HG03139 (cell line): Measurements from ENCODE around the gene APCDD1L.
"Not testable (repeated sequence)": the region's sequence is repeated elsewhere in the genome, so short reads cannot be mapped to it uniquely, and the experiment has no call there.

ENCODE experiments used
- ATAC-seq: cut with Tn5 transposase; IDR thresholded peaks from one replicate; pipeline ENCODE4 v1.9.1; 2021; ENCODE audit not compliant: unreplicated experiment

APCDD1L gene

GRCh38 chr20:58518387-58518786 lies 3.2 kb upstream of the APCDD1L start:
- ATAC-seq = no peak

DNA sequence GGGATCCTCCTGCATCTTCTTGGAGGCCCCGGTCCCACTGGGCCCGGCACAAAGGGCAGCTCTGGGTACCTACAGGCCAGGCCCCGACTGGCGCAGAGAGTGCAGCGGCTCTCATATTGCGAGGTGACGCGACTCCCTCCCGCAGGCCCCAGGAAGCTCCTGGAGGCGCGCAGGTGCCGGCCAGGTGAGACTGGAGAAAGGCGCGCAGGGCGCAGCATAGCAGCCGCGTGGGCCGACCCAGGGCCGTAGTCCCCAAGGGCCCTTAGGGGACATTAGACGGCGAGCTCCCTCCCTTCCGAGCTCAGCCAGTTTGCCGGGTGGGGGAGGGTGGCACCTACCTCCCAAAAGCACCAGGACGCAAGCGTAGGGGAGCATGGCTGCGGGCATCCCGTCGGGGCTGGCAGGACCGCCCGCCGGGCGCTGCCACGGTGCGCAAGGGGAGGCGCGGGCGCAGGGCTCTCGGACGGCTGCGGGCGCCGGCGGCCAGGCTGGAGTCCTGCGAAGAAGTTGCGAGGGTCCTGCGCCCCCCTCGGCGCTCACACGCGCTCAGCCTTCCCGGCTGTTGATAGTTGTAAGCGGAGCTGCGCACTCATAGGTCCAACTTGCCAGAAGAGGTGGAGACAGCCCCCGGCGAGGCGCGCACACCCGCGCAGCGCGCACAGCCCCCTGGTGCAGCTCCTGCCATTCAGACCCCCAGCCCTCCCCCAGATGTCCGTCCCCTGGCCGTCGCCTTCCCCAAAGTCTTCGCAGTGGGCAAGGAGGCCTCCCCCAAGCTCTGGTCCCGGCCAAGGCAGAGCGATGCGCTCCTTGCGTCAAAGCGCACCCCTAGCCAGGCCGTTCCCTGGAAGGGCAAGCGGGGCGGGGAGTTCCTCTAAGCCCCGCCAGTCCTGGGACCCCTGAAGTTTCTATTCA lies 622 bp downstream of the APCDD1L start:
- ATAC-seq = no peak

DNA sequence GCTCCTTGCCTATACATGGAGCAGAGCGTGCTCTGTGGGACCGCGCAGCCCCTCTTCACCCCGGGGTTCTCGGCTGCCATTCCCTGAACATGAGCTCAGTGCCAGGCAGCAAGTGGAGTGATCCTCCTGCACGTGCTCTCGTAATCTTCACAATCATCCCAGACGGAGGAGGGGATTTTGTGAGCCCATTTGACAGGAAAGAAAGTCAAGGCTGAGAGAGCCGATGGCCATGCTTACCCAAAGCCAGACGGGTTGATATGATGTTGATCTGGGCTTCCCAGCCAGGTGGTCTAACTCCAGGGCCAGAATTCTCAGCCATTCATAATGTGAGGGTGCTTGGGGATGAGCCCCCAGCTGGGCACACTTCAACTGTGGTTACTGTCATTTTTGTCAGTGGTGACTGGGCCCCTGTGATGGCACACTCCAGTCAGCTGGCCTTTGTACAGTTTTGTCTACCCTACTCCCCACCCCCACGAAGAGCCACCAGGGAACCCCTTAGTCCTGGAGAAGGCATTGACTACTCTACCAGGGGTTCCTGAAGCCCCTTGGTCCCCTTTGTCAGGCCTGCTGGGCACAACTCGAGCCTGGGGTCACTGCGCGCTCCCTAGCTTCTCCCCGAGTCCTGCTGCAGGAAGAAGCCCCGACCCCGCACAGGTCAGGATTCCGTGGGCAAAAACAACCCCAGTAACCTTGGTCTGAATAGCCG lies 1.5 kb downstream of the APCDD1L start:
- ATAC-seq = no peak

DNA sequence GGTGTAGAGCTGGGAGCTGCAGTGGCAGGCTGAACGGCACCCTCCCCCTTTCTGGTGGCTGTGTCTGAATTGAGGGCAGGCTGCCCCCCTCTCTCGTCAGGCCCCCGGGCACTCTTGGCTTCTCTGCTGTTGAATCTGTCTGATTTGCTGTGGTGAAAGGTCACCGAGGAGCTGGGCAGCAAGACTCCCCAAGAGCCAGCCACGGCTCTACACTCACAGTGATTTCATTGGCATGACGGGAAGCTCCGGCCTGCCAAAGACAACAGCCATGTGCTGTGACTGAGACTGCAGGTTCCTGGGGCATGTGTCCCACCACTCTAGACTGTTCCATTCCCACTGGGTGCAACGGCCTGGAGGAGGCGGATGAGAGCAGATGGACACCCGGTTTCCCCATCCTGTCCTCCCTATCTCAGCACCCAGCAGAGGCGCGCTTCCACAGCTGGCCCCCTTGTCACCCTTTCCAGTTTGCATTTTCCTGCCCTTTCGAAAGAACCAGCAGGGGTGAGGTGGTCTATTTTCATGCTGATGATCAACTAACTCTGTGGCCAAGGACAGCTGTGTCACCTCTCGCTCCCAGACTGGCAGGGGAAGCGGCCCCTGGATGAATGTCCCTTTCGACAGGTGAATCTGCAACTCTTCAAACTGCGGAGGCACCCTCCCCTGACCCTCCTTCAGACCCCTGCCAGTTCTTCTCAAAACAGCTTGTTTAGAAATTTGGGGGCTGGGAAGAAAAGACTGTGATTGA lies 2.2 kb downstream of the APCDD1L start:
- no peak for ATAC-seq

DNA sequence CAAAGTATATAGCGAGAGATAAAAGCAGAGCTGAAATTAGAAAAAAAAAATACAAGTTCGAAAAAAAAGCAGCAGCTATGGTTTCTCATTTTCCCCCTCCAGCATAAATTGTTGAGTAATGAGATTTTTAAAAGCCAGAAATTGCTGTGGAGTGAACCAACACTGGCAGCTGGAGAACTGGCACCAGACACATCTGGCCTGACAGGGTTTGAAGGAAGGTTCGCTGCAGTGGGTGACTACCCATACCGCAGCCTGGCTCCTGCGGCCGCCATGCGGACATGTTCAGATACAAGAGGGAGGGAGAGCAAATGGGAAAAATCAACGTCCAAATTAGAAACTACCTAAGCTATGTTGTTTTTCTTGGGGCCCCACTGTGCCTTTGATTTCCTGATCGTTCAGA lies 3.3 kb downstream of the APCDD1L start:
- no peak for ATAC-seq

- no peak for ATAC-seq
These were observed 3.8 kb downstream of the APCDD1L start for GRCh38 chr20:58511364-58511763.

- ATAC-seq = no peak
These were observed 4.3 kb downstream of the APCDD1L start for GRCh38 chr20:58510921-58511320.

GRCh38 chr20:58508762-58509395 lies 6.3 kb downstream of the APCDD1L start:
- ATAC-seq = no peak

- ATAC-seq = not testable (repeated sequence)
These were observed 8.2 kb downstream of the APCDD1L start for GRCh38 chr20:58506999-58507398.

DNA sequence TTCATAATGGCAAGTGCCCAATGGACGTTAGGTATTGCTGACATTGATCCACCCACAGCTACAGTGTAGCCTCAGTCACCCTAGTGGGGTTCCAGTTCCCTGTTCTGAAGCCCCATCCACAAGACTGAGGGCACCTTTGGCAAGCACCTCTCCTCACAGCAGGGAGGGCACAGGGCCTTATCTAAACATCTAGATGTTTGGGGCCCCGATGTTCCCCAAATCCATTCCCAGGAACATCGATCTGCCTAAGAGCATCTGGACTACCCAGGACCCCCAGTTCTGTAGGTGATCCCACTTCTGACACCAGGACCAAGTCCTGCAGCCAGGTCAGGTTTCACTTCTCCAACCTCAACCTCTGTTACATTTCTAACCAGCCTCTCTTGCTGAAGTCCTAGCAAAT lies 10.6 kb downstream of the APCDD1L start:
- no peak for ATAC-seq

DNA sequence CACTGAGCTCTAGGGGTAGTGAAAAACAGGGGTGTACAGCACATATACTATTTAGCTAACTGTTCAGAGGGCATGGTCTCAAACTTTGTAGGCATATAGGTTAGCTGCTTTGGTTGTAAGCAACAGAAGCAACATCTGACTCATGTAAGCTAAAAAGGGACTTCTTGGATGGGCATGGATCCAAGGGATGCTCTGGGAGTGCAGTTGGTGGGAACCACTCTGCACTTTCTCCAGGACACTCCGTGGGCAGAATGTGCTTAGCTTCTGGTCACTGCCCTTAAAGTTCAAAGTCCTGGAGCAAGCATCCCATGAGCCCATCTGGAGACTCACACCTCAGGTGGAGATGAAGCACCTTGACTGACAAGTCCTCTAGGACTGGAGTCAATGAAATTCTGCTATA lies 11.5 kb downstream of the APCDD1L start:
- no peak for ATAC-seq

- no peak for ATAC-seq
These were observed 14.9 kb downstream of the APCDD1L start for GRCh38 chr20:58500256-58500655.

DNA sequence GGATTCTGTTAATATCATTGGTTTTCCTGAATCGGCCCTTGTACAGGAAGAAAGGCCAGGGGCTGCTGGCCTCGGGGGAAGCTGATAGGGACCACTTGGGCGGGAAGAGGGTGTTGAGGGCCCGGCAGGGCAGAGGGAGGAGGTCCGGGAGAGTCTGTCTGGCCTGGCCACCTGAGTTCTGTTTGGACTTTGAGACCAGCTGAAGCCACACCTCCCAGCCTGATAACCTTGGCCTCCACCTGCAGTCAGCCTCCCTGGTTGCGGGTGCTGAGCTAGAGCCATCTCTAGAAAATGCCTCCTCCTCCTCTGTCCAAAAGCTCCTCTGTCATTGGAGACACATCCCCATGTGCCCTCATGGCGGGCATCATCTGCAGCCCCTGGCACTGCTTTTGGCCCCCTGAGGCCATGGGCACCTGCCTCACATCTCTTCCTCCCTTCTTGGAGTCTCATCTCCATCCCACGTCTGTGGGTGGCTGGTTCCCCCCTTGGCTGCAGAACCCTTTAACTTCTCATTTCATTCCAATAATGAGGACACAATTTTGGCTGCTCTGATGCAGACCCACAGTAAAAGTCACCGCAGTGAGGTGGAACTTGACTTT lies 16.6 kb downstream of the APCDD1L start:
- no peak for ATAC-seq

- no peak for ATAC-seq
These were observed 17.3 kb downstream of the APCDD1L start for GRCh38 chr20:58497724-58498469.

- no peak for ATAC-seq
These were observed 18.0 kb downstream of the APCDD1L start for GRCh38 chr20:58497076-58497641.

- no peak for ATAC-seq
These were observed 18.8 kb downstream of the APCDD1L start for GRCh38 chr20:58496429-58496769.

DNA sequence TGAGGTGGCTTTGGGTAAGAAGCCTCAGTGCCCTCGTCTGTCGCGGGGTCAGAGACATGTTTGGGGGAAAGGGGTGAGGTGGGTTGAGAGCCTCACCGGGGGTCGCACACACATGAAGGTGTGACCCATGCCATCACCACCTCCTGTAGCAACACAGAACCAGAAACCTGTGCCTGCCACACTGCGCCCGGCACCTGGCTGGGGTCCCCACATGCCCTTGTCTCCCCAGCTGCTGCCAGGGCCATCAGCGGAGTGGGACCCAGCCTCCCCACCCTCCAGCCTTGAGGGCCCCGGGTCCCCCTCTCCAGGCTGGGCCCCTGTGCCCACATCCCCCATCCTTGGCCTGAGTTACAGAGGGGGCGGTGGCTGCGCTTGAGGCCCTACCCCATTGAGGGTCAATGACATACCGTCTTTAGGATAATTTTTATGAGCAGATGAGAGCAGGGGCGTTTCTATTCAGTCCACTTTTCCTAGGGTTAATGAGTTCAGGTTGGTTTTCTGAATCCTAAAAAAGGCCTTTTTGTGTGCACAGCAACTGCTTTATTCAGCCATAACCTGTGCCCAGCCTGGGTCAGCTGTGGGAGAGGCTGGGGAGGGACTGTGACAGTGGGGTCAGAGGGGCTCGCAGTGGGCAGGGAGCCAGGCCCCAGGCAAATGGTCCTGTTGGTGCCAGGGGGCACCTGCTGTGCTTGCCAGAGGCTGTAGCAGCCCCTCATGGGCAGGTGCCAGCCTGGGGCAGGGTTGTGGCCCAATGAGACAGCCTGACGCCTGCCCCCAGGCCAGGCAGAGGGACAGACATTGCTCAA lies 19.4 kb downstream of the APCDD1L start:
- ATAC-seq = no peak

DNA sequence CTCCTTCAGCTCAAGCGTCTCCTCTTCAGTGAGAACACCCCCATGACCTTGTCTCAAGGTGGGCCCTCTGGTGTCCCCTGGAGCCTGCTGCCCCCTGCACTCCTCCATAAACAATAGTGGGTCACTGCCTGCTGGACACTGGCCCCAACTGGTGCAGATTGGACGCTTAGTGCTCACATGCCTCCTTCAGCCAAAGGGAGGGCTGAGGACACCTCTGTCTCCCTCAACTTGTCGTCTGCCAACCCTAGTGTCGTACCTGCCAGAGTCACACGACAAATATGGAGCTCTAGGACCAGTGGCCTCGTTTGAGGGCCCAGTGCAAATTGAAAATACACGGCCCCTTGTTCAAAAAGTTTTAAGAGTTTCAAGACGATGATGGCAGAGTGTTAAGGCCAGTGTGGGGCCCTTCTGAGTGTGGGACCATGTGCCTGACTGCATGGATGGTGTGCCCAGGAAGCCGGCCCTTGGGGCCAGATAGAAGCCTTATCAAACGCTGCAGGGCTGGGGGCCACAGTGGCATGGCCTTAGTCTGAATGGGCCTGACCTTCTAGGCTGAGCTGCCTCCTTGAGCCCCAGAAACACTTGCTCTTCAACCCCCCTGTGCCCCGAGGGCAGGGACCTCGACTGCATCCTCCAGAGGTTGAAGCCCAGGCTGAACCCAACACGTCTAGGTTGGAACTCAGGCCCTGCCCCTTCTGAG lies 20.1 kb downstream of the APCDD1L start:
- no peak for ATAC-seq
